Measurements from ENCODE around the gene FOXP1. TPM values are rescaled to one million over a fixed set of nuclear protein-coding genes. Genes with fewer than 3 reads are reported as not detected.
A peak's percentile ranks its signal among the peaks of the same experiment; 100 is the strongest.

FOXP1 gene
- total and polyA plus RNA-seq, 2 donors (not counting 1 experiment from before 2014, with no cell fraction given), result 91.1 to 508 TPM

DNA sequence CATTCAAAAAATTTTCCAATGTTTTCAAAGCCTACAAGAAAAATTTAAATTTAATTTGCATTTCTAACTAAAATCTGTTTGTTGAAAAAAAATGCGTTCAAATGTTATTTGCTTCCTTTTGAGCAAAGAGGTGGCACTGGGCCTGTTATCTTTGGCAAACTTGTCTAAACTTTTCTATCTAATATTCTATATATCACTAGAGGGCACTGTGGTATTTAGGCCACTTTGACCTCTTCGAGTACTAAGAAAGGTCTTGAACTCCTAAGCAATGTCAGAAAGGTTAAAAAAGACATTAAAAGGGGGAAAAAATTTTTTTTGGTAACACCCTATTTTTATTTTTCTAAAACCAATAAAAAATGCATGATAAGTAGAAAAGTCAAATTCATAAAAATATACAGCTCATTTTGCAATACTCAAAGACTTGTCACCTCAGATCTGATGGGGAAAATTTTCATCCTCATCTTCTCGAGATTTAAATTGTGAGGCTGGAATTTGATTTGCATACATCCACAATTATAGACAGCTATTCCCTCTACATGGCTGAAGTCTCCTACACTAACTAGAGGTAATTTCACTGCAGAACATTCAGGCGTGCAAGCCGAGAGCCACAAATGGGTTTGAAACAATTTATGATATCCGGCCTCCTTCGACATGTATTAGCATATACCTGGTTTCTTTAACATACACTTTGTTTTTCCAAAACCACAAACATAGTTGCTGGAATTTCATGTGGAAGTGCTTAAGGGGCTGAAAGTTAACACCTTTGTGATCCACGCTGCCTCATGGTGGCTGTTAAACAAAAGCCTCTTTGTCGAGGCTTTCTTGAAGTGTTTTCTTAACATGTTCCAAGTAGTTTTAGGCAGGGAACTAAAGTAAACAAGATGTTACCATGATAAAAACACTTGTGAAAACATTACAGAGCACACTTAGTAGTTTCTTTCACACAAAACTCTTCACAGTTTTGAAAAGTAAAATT, 576.4 kb downstream of the FOXP1 start:
- Mint-ChIP-seq H3K9me3 (ENCODE audit: insufficient read depth) (no peaks in the 10 kb centered on the region), H3K4me3 (no peak overlapping the region), H3K4me1 (peaks cover 64% of the 10 kb centered on the region), H3K27me3 (no peaks in the 10 kb centered on the region), H3K27ac (peak overlapping the region; percentile 87)
- CTCF ChIA-PET, result interaction anchor here (0.7 to 5.3 kb wide), 28 partner anchors 11 to 579 kb away, joined by 3 to 64 read pairs (median 4); no protein-coding TSS in a partner anchor
- Histone ChIP-seq H3K9me3 (ENCODE audit: control extremely low read depth in 1 of 3, control insufficient read depth in 2 of 3, insufficient read depth in 1 of 3, low read length in 2 of 3) (no peaks in the 10 kb centered on the region), H2AFZ (ENCODE audit: insufficient read depth, low read depth, low read length, poor library complexity, severe bottlenecking) (no peak overlapping the region), H3K27me3 (replicated peaks in 1 of 4; ENCODE audit: control extremely low read depth in 1 of 4, control insufficient read depth in 3 of 4, insufficient read depth in 4 of 4, low read length in 3 of 4) (no peaks in the 10 kb centered on the region), H3K36me3 (replicated peaks in 1 of 2; ENCODE audit: control extremely low read depth in 1 of 2, control insufficient read depth in 1 of 2, extremely low read depth in 1 of 2, insufficient read depth in 2 of 2, low read length in 1 of 2) (peaks cover 8 to 18% of the 10 kb centered on the region in 2 experiments), H3K4me3 (ENCODE audit: control extremely low read depth in 1 of 5, extremely low read depth in 1 of 5, insufficient read depth in 1 of 5, low read depth in 2 of 5, low read length in 4 of 5) (no peak overlapping the region), H3K4me2 (replicated peaks; ENCODE audit: low read depth, low read length, poor library complexity, severe bottlenecking) (no peak overlapping the region), H3K79me2 (ENCODE audit: control insufficient read depth, insufficient read depth, low read length) (peaks cover 90% of the 10 kb centered on the region), H4K20me1 (ENCODE audit: control insufficient read depth, insufficient read depth, low read length, poor library complexity, severe bottlenecking) (peaks cover 34% of the 10 kb centered on the region), H3K27ac (ENCODE audit: low read length in 2 of 2) (peak overlapping the region in 1 of 2 donors; percentile 98), H3K4me1 (ENCODE audit: control insufficient read depth in 2 of 2, insufficient read depth in 2 of 2, low read length in 2 of 2) (peaks cover 47 to 54% of the 10 kb centered on the region in 2 donors), H3K9ac (ENCODE audit: low read length) (no peak overlapping the region)
- DNase-seq, result peak; percentile 69
- POLR2A ChIA-PET, result no interaction called here
- no peak for ATAC-seq (ENCODE audit: low read depth)
- TF ChIP-seq, protein P1, sequence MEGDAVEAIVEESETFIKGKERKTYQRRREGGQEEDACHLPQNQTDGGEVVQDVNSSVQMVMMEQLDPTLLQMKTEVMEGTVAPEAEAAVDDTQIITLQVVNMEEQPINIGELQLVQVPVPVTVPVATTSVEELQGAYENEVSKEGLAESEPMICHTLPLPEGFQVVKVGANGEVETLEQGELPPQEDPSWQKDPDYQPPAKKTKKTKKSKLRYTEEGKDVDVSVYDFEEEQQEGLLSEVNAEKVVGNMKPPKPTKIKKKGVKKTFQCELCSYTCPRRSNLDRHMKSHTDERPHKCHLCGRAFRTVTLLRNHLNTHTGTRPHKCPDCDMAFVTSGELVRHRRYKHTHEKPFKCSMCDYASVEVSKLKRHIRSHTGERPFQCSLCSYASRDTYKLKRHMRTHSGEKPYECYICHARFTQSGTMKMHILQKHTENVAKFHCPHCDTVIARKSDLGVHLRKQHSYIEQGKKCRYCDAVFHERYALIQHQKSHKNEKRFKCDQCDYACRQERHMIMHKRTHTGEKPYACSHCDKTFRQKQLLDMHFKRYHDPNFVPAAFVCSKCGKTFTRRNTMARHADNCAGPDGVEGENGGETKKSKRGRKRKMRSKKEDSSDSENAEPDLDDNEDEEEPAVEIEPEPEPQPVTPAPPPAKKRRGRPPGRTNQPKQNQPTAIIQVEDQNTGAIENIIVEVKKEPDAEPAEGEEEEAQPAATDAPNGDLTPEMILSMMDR (IDR thresholded peaks at IDR 0.05), result peak; percentile 77
- no peak for TF ChIP-seq EZH2 (IDR thresholded peaks at IDR 0.05; ENCODE audit: borderline replicate concordance, insufficient read depth, low read depth, low read length, poor library complexity, severe bottlenecking)
- intact Hi-C loops (cut with micrococcal nuclease), result loop anchor here (1.0 to 5.0 kb wide), 7 partner anchors 16 to 579 kb away; no protein-coding TSS in a partner anchor
- no CpG with 5 or more reads among the region's 9 CpGs for WGBS (ENCODE audit: insufficient coverage)

All from B cell (primary cell).